Measurements from ENCODE around the gene LEO1.

The LEO1 gene

GRCh38 chr15:51939216-51939615 is 32.4 kb downstream of the LEO1 start:
- Histone ChIP-seq H3K4me3 (ENCODE audit: low read length, poor library complexity, severe bottlenecking) (no peak overlapping the region), H3F3A (ENCODE audit: low read depth) (no peaks in the 10 kb centered on the region), H3K79me2 (ENCODE audit: insufficient read depth, low read length) (no peaks in the 10 kb centered on the region), H3K4me1 (ENCODE audit: insufficient read depth, low read length, poor library complexity, severe bottlenecking) (no peaks in the 10 kb centered on the region), H3K27me3 (ENCODE audit: insufficient read depth, low read length, poor library complexity, severe bottlenecking) (no peaks in the 10 kb centered on the region), H3K9me3 (ENCODE audit: insufficient read depth, low read depth, low read length) (no peaks in the 10 kb centered on the region), H3K36me3 (ENCODE audit: insufficient read depth, low read length) (peaks cover 66% of the 10 kb centered on the region), H2AFZ (ENCODE audit: low read length) (no peak overlapping the region), H4K20me1 (ENCODE audit: insufficient read depth, low read length, poor library complexity, severe bottlenecking) (no peaks in the 10 kb centered on the region), H3K9me2 (replicated peaks; ENCODE audit: low read depth, low read length) (no peaks in the 10 kb centered on the region), H3K4me2 (ENCODE audit: low read depth, low read length, poor library complexity, severe bottlenecking) (no peak overlapping the region), H3K9ac (ENCODE audit: low read depth, low read length, poor library complexity, severe bottlenecking) (no peak overlapping the region)
- no peak for TF ChIP-seq EZH2phosphoT487 (IDR thresholded peaks at IDR 0.05; ENCODE audit: borderline replicate concordance)
- no peak for TF ChIP-seq CTCF (conservative IDR thresholded peaks at IDR 0.05; ENCODE audit: low read length)

GRCh38 chr15:51938286-51938685 is 33.3 kb downstream of the LEO1 start:
- Histone ChIP-seq H3K36me3 (ENCODE audit: insufficient read depth, low read length) (peaks cover 58% of the 10 kb centered on the region), H3K4me3 (ENCODE audit: low read length, poor library complexity, severe bottlenecking) (no peak overlapping the region), H3F3A (ENCODE audit: low read depth) (no peaks in the 10 kb centered on the region), H3K79me2 (ENCODE audit: insufficient read depth, low read length) (no peaks in the 10 kb centered on the region), H2AFZ (ENCODE audit: low read length) (no peak overlapping the region), H3K4me1 (ENCODE audit: insufficient read depth, low read length, poor library complexity, severe bottlenecking) (no peaks in the 10 kb centered on the region), H3K4me2 (ENCODE audit: low read depth, low read length, poor library complexity, severe bottlenecking) (no peak overlapping the region), H3K9ac (ENCODE audit: low read depth, low read length, poor library complexity, severe bottlenecking) (no peak overlapping the region), H4K20me1 (ENCODE audit: insufficient read depth, low read length, poor library complexity, severe bottlenecking) (no peaks in the 10 kb centered on the region), H3K9me2 (replicated peaks; ENCODE audit: low read depth, low read length) (no peaks in the 10 kb centered on the region), H3K27me3 (ENCODE audit: insufficient read depth, low read length, poor library complexity, severe bottlenecking) (no peaks in the 10 kb centered on the region), H3K9me3 (ENCODE audit: insufficient read depth, low read depth, low read length) (no peaks in the 10 kb centered on the region)
- TF ChIP-seq CTCF (conservative IDR thresholded peaks at IDR 0.05; ENCODE audit: low read length) (no peak), EZH2phosphoT487 (IDR thresholded peaks at IDR 0.05; ENCODE audit: borderline replicate concordance) (no peak)

- peaks cover 42% of the 10 kb centered on the region for H3K36me3 ChIP-seq (ENCODE audit: insufficient read depth, low read length)
Observed at GRCh38 chr15:51936105-51936478, 35.5 kb downstream of the LEO1 start.

More at GRCh38 chr15:51936105-51936478, 35.5 kb downstream of the LEO1 start:
- Histone ChIP-seq H2AFZ (ENCODE audit: low read length) (no peak overlapping the region), H3K4me1 (ENCODE audit: insufficient read depth, low read length, poor library complexity, severe bottlenecking) (no peaks in the 10 kb centered on the region), H3K9me3 (ENCODE audit: insufficient read depth, low read depth, low read length) (no peaks in the 10 kb centered on the region), H4K20me1 (ENCODE audit: insufficient read depth, low read length, poor library complexity, severe bottlenecking) (no peaks in the 10 kb centered on the region), H3F3A (ENCODE audit: low read depth) (no peaks in the 10 kb centered on the region), H3K79me2 (ENCODE audit: insufficient read depth, low read length) (no peaks in the 10 kb centered on the region), H3K9ac (ENCODE audit: low read depth, low read length, poor library complexity, severe bottlenecking) (no peak overlapping the region), H3K4me2 (ENCODE audit: low read depth, low read length, poor library complexity, severe bottlenecking) (no peak overlapping the region), H3K4me3 (ENCODE audit: low read length, poor library complexity, severe bottlenecking) (no peak overlapping the region), H3K27me3 (ENCODE audit: insufficient read depth, low read length, poor library complexity, severe bottlenecking) (no peaks in the 10 kb centered on the region), H3K9me2 (replicated peaks; ENCODE audit: low read depth, low read length) (no peaks in the 10 kb centered on the region)
- TF ChIP-seq EZH2phosphoT487 (IDR thresholded peaks at IDR 0.05; ENCODE audit: borderline replicate concordance) (no peak), CTCF (conservative IDR thresholded peaks at IDR 0.05; ENCODE audit: low read length) (0 out of 2 replicates have a peak, but pooled peaks have one; percentile 10)

Measured in Loucy (cell line).